HCT116 (cell line): ENCODE data around the gene GPR107.

Experiments
- CEBPB ChIP-seq: IDR thresholded peaks from 2 replicates; pipeline ENCODE4 v1.6.1; 2012; ENCODE audit warnings: low read depth
- CTCF ChIP-seq, 3 experiments: fragments of 200-600 bp in 1 of 3; sonication (generic) in 1 of 3; IDR thresholded peaks in 2 of 3; conservative IDR thresholded peaks in 1 of 3; 2 replicates each; pipeline ENCODE4 v1.5.1; 2012 to 2017; ENCODE audit warnings: low read depth in 2 of 3, low read length in 2 of 3, antibody characterized with exemption in 1 of 3, borderline replicate concordance in 1 of 3, control low read depth in 1 of 3, mild to moderate bottlenecking in 1 of 3, mixed read lengths in 1 of 3, mixed run types in 1 of 3, moderate library complexity in 1 of 3; ENCODE audit not compliant: insufficient read depth in 1 of 3
- ELF1 ChIP-seq: IDR thresholded peaks from 2 replicates; pipeline ENCODE4 v1.6.1; 2012; ENCODE audit warnings: low read depth, borderline replicate concordance
- EZH2 ChIP-seq: fragments of 200-600 bp; sonication (generic); IDR thresholded peaks from 2 replicates; pipeline ENCODE4 v1.6.1; 2017; ENCODE audit warnings: antibody characterized with exemption, mixed run types
- MAX ChIP-seq: IDR thresholded peaks from 2 replicates; pipeline ENCODE4 v1.6.1; 2012
- POLR2A ChIP-seq: IDR thresholded peaks from 2 replicates; pipeline ENCODE4 v1.7.0; 2011; ENCODE audit warnings: borderline replicate concordance; ENCODE audit not compliant: insufficient read depth, insufficient read length; ENCODE audit errors: extremely low read depth
- POLR2AphosphoS5 ChIP-seq: IDR thresholded peaks from 2 replicates; pipeline ENCODE4 v1.6.1; 2011; ENCODE audit warnings: mild to moderate bottlenecking, low read depth, low read length, moderate library complexity
- REST ChIP-seq: IDR thresholded peaks from 2 replicates; pipeline ENCODE4 v1.6.1; 2012; ENCODE audit warnings: low read depth
- YY1 ChIP-seq: IDR thresholded peaks from 2 replicates; pipeline ENCODE4 v1.6.1; 2011; ENCODE audit warnings: low read length, low read depth, moderate library complexity, mild to moderate bottlenecking; ENCODE audit not compliant: insufficient replicate concordance; ENCODE audit errors: extremely low read depth
- ZBTB33 ChIP-seq: IDR thresholded peaks from 2 replicates; pipeline ENCODE4 v1.6.1; 2011; ENCODE audit warnings: mild to moderate bottlenecking, low read length, moderate library complexity; ENCODE audit not compliant: insufficient replicate concordance; ENCODE audit errors: extremely low read depth

GRCh38 chr9:130058154-130058553, 4.4 kb downstream of the GPR107 start:
- TF ChIP-seq EZH2 (no peak), ZBTB33 (no peak), POLR2A (no peak), MAX (no peak), CTCF (IDR thresholded peaks at IDR 0.05 in 2 of 3, conservative IDR thresholded peaks at IDR 0.05 in 1 of 3; ENCODE audit: borderline replicate concordance in 1 of 3, insufficient read depth in 1 of 3, low read depth in 2 of 3, low read length in 2 of 3) (peak in 2 of 3 experiments; percentile 43 to 52; a peak in 4 of 6 replicates), POLR2AphosphoS5 (no peak), REST (no peak), CEBPB (no peak), ELF1 (no peak), YY1 (no peak)
